GM12872 (cell line): ENCODE data around the gene VTI1A.

ENCODE experiments used
- CTCF ChIP-seq: IDR thresholded peaks from 3 replicates; pipeline ENCODE4 v1.5.1; 2011; ENCODE audit warnings: low read depth, mild to moderate bottlenecking, low read length, moderate library complexity; ENCODE audit not compliant: insufficient read depth

Gene VTI1A

GRCh38 chr10:112492736-112493135, 45.7 kb downstream of the VTI1A start:
- no peak for TF ChIP-seq CTCF

GRCh38 chr10:112497347-112497950, 50.4 kb downstream of the VTI1A start:
- no peak for TF ChIP-seq CTCF

GRCh38 chr10:112498806-112499205, 51.8 kb downstream of the VTI1A start:
- no peak for TF ChIP-seq CTCF

GRCh38 chr10:112502536-112502935, 55.5 kb downstream of the VTI1A start:
- TF ChIP-seq CTCF, result no peak

- no peak for TF ChIP-seq CTCF
Measured at GRCh38 chr10:112503643-112504042, 56.6 kb downstream of the VTI1A start.

GRCh38 chr10:112507046-112507445, 60.0 kb downstream of the VTI1A start:
- TF ChIP-seq CTCF, result no peak

- no peak for TF ChIP-seq CTCF
Measured at GRCh38 chr10:112507988-112508387, 61.0 kb downstream of the VTI1A start.
